ENCODE results near the gene RNF187. TPM values are rescaled to one million over a fixed set of nuclear protein-coding genes. Genes with fewer than 3 reads are reported as not detected.

RNF187 gene
- total and polyA plus RNA-seq, 9 donors, result 22.3 to 70.4 (median 56.2) TPM

DNA sequence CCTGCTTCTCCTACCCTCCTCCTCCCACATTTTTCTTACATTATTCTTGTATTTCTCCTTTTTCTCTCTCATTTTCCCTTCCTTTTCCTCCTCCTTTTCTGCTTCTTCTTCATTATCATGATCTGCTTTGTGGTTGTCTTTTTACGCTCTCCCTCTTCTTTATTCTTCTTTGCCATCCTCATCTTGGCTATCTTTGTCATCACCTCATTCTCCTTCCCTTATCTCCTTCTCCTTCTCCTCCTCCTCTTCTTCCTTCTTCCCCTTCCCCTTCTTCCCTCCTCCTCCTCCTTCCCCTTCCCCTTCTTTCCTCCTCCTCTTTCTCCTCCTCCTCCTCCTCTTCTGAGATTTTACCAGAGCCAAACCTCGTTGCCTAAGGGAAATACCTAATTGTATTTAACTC lies 30.5 kb downstream of the RNF187 start:
- Histone ChIP-seq H3K27ac (ENCODE audit: low read length) (no peak overlapping the region), H3K27me3 (ENCODE audit: control insufficient read depth, insufficient read depth, low read length) (peaks cover 15% of the 10 kb centered on the region), H3K9me3 (replicated peaks; ENCODE audit: control insufficient read depth, low read depth, low read length) (no peaks in the 10 kb centered on the region), H3K4me1 (ENCODE audit: control insufficient read depth, insufficient read depth, low read length) (no peaks in the 10 kb centered on the region), H3K4me3 (ENCODE audit: low read length) (no peak overlapping the region), H3K36me3 (ENCODE audit: control insufficient read depth, insufficient read depth, low read length) (no peaks in the 10 kb centered on the region)
- WGBS (ENCODE audit: insufficient coverage), result 67% methylated on average over 1 of the region's 2 CpGs
- no peak for DNase-seq

DNA sequence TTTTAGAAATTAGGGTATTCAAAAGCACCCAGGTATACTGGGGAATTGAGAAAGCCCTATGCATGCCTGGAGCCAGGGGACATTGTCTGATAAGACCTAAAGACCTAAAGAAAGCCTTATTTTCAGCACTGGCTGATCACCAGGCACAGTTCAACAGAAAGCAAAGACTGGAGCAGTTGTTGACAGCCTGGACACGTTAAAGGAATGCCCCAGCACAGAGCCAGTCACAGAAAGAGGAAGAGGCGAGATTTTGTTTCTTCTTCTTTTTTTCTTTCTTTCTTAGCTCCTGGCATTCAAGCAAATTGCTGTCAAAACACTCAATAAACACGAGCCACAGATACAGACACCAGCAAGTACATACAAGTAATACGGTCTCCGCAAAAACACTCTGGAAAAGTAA lies 40.4 kb downstream of the RNF187 start:
- no peak for DNase-seq
- Histone ChIP-seq H3K36me3 (ENCODE audit: control insufficient read depth, insufficient read depth, low read length) (no peaks in the 10 kb centered on the region), H3K4me1 (ENCODE audit: control insufficient read depth, insufficient read depth, low read length) (no peaks in the 10 kb centered on the region), H3K4me3 (ENCODE audit: low read length) (no peak overlapping the region), H3K27me3 (ENCODE audit: control insufficient read depth, insufficient read depth, low read length) (no peaks in the 10 kb centered on the region), H3K9me3 (replicated peaks; ENCODE audit: control insufficient read depth, low read depth, low read length) (no peaks in the 10 kb centered on the region), H3K27ac (ENCODE audit: low read length) (no peak overlapping the region)
- WGBS (ENCODE audit: insufficient coverage), result 0% methylated on average over 1 of the region's 5 CpGs

DNA sequence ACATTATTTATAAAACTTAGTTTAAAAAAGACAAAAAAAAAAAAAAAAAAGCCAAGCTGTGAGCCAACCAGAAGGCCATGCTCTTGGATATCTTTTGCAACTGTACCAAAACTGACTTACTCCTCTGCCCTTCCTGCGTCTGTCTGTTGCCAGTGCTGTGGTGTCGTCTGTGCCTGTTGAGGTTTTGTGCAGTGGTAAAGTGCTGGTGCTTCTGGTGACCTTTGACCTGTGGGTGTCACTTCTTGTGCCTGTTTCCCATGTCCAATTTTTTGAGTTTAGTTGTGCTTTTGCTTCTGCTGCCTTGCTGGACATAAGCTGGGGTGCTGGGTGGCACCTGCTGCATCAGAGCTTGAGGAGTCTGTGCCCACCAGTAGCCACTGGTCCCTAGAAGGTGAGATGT lies 41.4 kb downstream of the RNF187 start:
- no peak for DNase-seq
- Histone ChIP-seq H3K36me3 (ENCODE audit: control insufficient read depth, insufficient read depth, low read length) (no peaks in the 10 kb centered on the region), H3K4me1 (ENCODE audit: control insufficient read depth, insufficient read depth, low read length) (no peaks in the 10 kb centered on the region), H3K9me3 (replicated peaks; ENCODE audit: control insufficient read depth, low read depth, low read length) (no peaks in the 10 kb centered on the region), H3K4me3 (ENCODE audit: low read length) (no peak overlapping the region), H3K27me3 (ENCODE audit: control insufficient read depth, insufficient read depth, low read length) (no peaks in the 10 kb centered on the region), H3K27ac (ENCODE audit: low read length) (no peak overlapping the region)
- 50% methylated on average over 1 of the region's 2 CpGs for WGBS (ENCODE audit: insufficient coverage)

DNA sequence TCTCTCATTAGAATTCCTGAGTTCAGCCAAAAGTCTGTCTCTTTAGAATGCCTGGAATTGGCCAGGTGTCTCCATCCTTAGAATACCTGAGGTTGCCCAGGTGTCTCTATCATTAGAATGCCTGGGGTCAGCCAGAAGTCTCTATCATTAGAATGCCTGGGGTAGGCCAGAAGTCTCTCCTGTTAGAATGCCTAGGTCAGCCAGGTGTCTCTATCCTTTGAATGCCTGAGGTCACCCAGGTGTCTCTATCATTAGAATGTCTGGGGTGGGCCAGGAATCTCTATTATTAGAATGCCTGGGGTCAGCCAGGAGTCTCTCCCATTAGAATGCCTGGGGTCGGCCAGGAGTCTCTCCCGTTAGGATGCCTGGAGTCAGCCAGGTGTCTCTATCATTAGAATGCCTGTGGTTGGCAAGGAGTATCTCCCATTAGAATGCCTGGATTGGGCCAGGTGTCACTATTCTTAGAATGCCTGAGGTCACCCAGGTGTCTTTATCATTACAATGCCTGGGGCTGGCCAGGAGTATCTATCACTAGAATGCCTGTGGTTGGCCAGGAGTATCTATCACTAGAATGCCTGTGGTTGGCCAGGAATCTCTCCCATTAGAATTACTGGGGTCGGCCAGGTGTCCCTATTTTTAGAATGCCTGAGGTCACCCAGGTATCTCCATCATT lies 43.0 kb downstream of the RNF187 start:
- Histone ChIP-seq H3K4me3 (ENCODE audit: low read length) (no peak overlapping the region), H3K4me1 (ENCODE audit: control insufficient read depth, insufficient read depth, low read length) (no peaks in the 10 kb centered on the region), H3K27ac (ENCODE audit: low read length) (no peak overlapping the region), H3K9me3 (replicated peaks; ENCODE audit: control insufficient read depth, low read depth, low read length) (peaks cover 5% of the 10 kb centered on the region), H3K27me3 (ENCODE audit: control insufficient read depth, insufficient read depth, low read length) (no peaks in the 10 kb centered on the region), H3K36me3 (ENCODE audit: control insufficient read depth, insufficient read depth, low read length) (no peaks in the 10 kb centered on the region)
- no peak for DNase-seq
- 93% methylated on average over 2 of the region's 3 CpGs for WGBS (ENCODE audit: insufficient coverage)

DNA sequence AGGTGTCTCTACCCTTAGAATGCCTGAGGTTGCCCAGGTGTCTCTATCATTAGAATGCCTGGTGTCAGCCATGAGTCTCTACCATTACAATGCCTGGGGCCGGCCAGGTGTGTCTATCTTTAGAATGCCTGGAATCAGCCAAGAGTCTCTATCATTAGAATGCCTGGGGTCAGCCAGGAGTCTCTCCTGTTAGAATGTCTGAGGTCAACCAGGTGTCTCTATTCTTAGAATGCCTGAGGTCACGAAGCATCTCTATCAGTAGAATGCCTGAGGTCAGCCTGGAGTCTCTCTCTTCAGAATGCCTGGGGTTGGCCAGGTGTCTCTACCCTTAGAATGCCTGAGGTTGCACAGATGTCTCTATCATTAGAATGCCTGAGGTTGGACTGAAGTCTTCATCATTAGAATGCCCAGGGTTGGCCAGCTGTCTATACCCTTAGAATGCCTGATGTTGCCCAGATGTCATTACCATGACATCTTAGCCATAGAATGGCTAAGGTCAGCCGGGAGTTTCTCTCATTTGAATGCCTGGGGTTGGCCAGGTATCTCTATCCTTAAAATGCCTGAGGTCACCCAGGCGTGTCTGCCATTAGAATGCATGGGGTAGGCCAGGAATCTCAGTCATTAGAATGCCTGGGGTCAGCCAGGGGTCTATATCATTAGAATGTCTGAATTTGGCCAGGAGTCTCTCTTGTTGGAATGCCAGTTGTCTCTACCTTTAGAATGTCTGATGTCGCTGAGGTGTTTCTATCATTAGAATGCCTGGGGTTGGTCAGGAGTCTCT lies 44.0 kb downstream of the RNF187 start:
- Histone ChIP-seq H3K4me1 (ENCODE audit: control insufficient read depth, insufficient read depth, low read length) (no peaks in the 10 kb centered on the region), H3K27ac (ENCODE audit: low read length) (no peak overlapping the region), H3K9me3 (replicated peaks; ENCODE audit: control insufficient read depth, low read depth, low read length) (peaks cover 12% of the 10 kb centered on the region), H3K4me3 (ENCODE audit: low read length) (no peak overlapping the region), H3K27me3 (ENCODE audit: control insufficient read depth, insufficient read depth, low read length) (no peaks in the 10 kb centered on the region), H3K36me3 (ENCODE audit: control insufficient read depth, insufficient read depth, low read length) (no peaks in the 10 kb centered on the region)
- 60% methylated on average over 1 of the region's 5 CpGs for WGBS (ENCODE audit: insufficient coverage)
- no peak for DNase-seq

DNA sequence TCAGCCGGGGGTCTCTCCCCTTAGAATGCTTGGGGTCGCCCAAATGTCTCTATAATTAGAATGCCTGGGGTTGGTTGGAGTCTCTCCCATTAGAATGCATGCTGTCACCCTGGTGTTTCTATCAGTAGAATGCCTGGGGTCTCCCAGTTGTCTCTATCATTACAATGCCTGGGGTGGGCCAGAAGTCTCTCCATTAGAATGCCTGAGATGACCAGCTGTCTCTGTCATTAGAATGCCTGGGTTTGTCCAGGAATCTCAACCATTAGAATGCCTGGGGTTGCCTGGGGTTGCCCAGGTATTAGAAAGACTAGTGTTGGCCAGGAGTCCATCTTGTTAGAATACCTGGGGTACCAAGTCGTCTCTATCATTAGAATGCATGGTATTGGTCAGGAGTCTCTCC lies 51.6 kb downstream of the RNF187 start:
- Histone ChIP-seq H3K4me1 (ENCODE audit: control insufficient read depth, insufficient read depth, low read length) (no peaks in the 10 kb centered on the region), H3K36me3 (ENCODE audit: control insufficient read depth, insufficient read depth, low read length) (no peaks in the 10 kb centered on the region), H3K27ac (ENCODE audit: low read length) (no peak overlapping the region), H3K4me3 (ENCODE audit: low read length) (no peak overlapping the region), H3K27me3 (ENCODE audit: control insufficient read depth, insufficient read depth, low read length) (no peaks in the 10 kb centered on the region), H3K9me3 (replicated peaks; ENCODE audit: control insufficient read depth, low read depth, low read length) (peaks cover 38% of the 10 kb centered on the region)
- DNase-seq, result no peak
- 69% methylated on average over 2 of the region's 3 CpGs for WGBS (ENCODE audit: insufficient coverage)

DNA sequence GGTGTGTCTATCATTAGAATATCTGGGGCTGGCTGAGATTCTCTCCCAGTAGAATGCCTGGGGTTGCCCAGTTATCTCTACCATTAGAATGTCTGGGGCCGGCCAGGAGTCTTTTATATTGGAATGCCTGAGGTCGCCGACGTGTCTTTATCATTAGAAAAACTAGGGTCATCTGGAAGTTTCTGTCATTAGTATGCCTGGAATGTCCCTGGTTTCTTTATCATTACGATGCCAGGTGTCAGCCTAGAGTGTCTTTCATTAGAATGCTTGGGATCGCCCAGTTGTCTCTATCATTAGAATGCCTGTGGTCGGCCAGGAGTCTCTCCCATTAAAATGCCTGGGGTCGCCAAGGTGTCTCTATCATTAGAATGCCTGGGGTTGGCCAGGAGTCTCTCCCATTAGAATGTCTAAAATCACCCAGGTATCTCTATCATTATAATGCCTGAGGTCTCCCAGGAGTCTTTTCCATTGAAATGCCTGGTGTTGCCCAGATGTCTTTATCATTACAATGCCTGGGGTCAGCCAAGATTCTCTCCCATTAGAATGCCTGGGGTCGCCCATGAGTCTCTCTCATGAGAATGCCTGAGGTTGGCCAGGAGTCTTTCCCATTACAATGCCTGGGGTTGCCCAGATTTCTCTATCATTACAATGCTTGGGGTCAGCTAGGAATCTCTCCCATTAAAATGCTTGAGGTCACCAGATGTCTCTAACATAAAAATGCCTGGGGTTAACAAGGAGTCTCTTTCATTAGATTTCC lies 53.2 kb downstream of the RNF187 start:
- no peaks in the 10 kb centered on the region for H3K27me3 ChIP-seq (ENCODE audit: control insufficient read depth, insufficient read depth, low read length)

DNA sequence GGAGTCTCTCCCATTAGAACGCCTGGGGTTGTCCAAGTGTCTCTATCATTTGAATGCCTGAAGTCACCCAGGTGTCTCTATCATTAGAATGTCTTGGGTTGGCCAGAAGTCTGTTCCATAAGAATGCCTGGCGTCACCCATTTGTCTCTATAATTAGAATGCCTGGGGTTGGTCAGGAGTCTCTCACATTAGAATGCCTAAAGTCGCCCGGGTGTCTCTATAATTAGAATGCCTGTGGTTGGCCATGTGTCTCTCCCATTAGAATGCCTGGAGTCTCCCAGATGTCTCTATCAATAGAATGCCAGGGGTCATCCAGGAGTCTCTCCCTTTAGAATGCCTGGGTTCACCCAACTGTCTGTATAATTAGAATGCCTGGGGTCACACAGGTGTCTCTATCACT lies 54.5 kb downstream of the RNF187 start:
- WGBS (ENCODE audit: insufficient coverage), result 65% methylated on average over 3 of the region's 4 CpGs
- no peak overlapping the region for H3K27ac ChIP-seq (ENCODE audit: low read length)
- no peaks in the 10 kb centered on the region for H3K4me1 ChIP-seq (ENCODE audit: control insufficient read depth, insufficient read depth, low read length)
- DNase-seq, result peak; percentile 9
- peaks cover 21% of the 10 kb centered on the region for H3K9me3 ChIP-seq (replicated peaks; ENCODE audit: control insufficient read depth, low read depth, low read length)
- no peaks in the 10 kb centered on the region for H3K27me3 ChIP-seq (ENCODE audit: control insufficient read depth, insufficient read depth, low read length)
- no peak overlapping the region for H3K4me3 ChIP-seq (ENCODE audit: low read length)
- H3K36me3 ChIP-seq (ENCODE audit: control insufficient read depth, insufficient read depth, low read length), result no peaks in the 10 kb centered on the region

More for the DNA sequence above, 53.2 kb downstream of the RNF187 start:
- Histone ChIP-seq H3K4me3 (ENCODE audit: low read length) (no peak overlapping the region), H3K4me1 (ENCODE audit: control insufficient read depth, insufficient read depth, low read length) (no peaks in the 10 kb centered on the region), H3K27ac (ENCODE audit: low read length) (no peak overlapping the region), H3K36me3 (ENCODE audit: control insufficient read depth, insufficient read depth, low read length) (no peaks in the 10 kb centered on the region), H3K9me3 (replicated peaks; ENCODE audit: control insufficient read depth, low read depth, low read length) (peaks cover 33% of the 10 kb centered on the region)
- 57% methylated on average over 8 of the region's 9 CpGs for WGBS (ENCODE audit: insufficient coverage)
- no peak for DNase-seq

DNA sequence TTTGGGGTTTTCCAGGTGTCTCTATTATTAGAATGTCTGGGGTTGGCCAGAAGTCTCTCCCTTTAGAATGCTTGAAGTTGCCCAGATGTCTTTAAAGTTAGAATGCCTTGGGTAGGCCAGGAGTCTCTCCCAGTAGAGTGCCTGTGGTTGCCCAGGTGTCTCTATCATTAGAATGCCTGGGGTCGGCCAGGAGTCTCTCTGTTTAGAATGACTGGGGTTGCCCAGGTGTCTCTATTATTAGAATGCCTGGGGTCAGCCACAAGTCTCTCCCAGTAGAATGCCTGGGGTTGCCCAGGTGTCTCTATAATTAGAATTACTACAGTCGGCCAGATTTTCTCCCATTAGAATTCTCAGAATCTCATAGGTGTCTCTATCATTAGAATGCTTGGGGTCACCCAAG lies 55.2 kb downstream of the RNF187 start:
- Histone ChIP-seq H3K4me1 (ENCODE audit: control insufficient read depth, insufficient read depth, low read length) (no peaks in the 10 kb centered on the region), H3K4me3 (ENCODE audit: low read length) (no peak overlapping the region), H3K9me3 (replicated peaks; ENCODE audit: control insufficient read depth, low read depth, low read length) (peaks cover 14% of the 10 kb centered on the region), H3K27me3 (ENCODE audit: control insufficient read depth, insufficient read depth, low read length) (no peaks in the 10 kb centered on the region), H3K27ac (ENCODE audit: low read length) (no peak overlapping the region), H3K36me3 (ENCODE audit: control insufficient read depth, insufficient read depth, low read length) (no peaks in the 10 kb centered on the region)
- no peak for DNase-seq
- WGBS (ENCODE audit: insufficient coverage), result no CpG with 5 or more reads among the region's 2 CpGs

DNA sequence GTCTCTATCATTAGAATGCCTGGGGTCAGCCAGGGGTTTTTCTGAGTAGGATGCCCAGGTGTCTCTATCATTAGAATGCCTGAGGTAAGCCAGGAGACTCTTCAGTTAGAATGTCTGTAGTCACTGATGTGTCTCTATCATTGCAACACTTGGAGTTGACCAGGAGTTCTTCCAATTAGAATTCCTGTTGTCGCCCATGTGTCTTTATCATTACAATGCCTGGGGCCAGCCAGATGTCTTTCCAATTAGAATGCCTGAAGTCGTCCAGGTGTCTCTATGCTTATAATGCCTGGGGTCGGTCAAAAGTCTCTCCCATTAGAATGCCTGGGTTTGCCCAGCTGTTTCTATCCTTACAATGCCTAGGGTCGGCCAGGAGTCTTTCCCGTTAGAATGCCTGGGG lies 55.8 kb downstream of the RNF187 start:
- no peaks in the 10 kb centered on the region for H3K36me3 ChIP-seq (ENCODE audit: control insufficient read depth, insufficient read depth, low read length)
- 44% methylated on average over 5 of the region's 5 CpGs for WGBS (ENCODE audit: insufficient coverage)

More for the DNA sequence above, 55.8 kb downstream of the RNF187 start:
- no peak overlapping the region for H3K27ac ChIP-seq (ENCODE audit: low read length)
- no peak for DNase-seq
- H3K4me3 ChIP-seq (ENCODE audit: low read length), result no peak overlapping the region
- no peaks in the 10 kb centered on the region for H3K27me3 ChIP-seq (ENCODE audit: control insufficient read depth, insufficient read depth, low read length)
- H3K4me1 ChIP-seq (ENCODE audit: control insufficient read depth, insufficient read depth, low read length), result no peaks in the 10 kb centered on the region
- H3K9me3 ChIP-seq (replicated peaks; ENCODE audit: control insufficient read depth, low read depth, low read length), result peaks cover 11% of the 10 kb centered on the region

Measured in muscle of leg (tissue), 11 donors.